Purkinje cell (primary cell): ENCODE data around the gene PHLPP2. TPM values are rescaled to one million over a fixed set of nuclear protein-coding genes. Genes with fewer than 3 reads are reported as not detected.

Experiments used
- polyA plus RNA-seq: library from polyadenylated mRNA; unstranded; fragments of >200 nt; fragmentation: Nextera tagmentation; gene quantifications from 2 replicates; pipeline ENCODE4 v1.2.1, GENCODE V29; 2014

The PHLPP2 gene
- polyA plus RNA-seq: 5.5 and 5.6 TPM in 2 replicates

GRCh38 chr16:71724320-71724751 is at the start of gene PHLPP2:
PHLPP2 (minus strand) TSS chr16:71724701; CDS start chr16:71714795, 9,906 bp downstream.

GRCh38 chr16:71626018-71626857 is 98.3 kb downstream of the PHLPP2 start, which contains the start of gene MARVELD3:
MARVELD3 (plus strand) TSS chr16:71626184; CDS start chr16:71626230, 46 bp downstream.

Other genes with a start within 250 kb of the PHLPP2 start
- gene ZNF19, start 235.4 kb downstream of the PHLPP2 start, polyA plus RNA-seq: 1.6 TPM in 2 replicates
- not detected in 2 replicates for gene CHST4, start 198.3 kb downstream of the PHLPP2 start, polyA plus RNA-seq
- not detected in 2 replicates for gene TAT, start 147.6 kb downstream of the PHLPP2 start, polyA plus RNA-seq
- gene MARVELD3, start 98.5 kb downstream of the PHLPP2 start, polyA plus RNA-seq: 0.08 and 0.88 TPM in 2 replicates
- 23.1 and 34.5 TPM in 2 replicates for gene AP1G1, start 84.1 kb upstream of the PHLPP2 start, polyA plus RNA-seq
- 8.8 and 13.7 TPM in 2 replicates for gene ATXN1L, start 121.3 kb upstream of the PHLPP2 start, polyA plus RNA-seq
- 3.9 TPM in 2 replicates for gene ZNF821, start 159.5 kb upstream of the PHLPP2 start, polyA plus RNA-seq
- 31.3 and 52.5 TPM in 2 replicates for gene IST1, start 170.8 kb upstream of the PHLPP2 start, polyA plus RNA-seq